Keratinocyte (primary cell): ENCODE data around the gene MAP7D1. TPM values are rescaled to one million over a fixed set of nuclear protein-coding genes. Genes with fewer than 3 reads are reported as not detected.

ENCODE experiments used
- DNase-seq: peaks from one replicate; pipeline ENCODE4 v3.0.0-alpha.2; 2011; ENCODE audit warnings: low read depth, missing footprints, low spot score
- FAIRE-seq: peaks from 2 replicates; lab custom pipeline; 2011; peaks lifted over from hg19 to GRCh38; lab: Jason Lieb, UNC
- H2AFZ ChIP-seq: 2 replicates; pipeline ENCODE4 v1.6.0; 2012; ENCODE audit warnings: low read length, control low read depth, inconsistent platforms; ENCODE audit not compliant: control insufficient read depth
- H3K27ac ChIP-seq: 2 replicates; pipeline ENCODE4 v1.5.1; 2011; ENCODE audit warnings: low read length; ENCODE audit not compliant: control insufficient read depth, insufficient read depth
- H3K27me3 ChIP-seq: 3 replicates; pipeline ENCODE4 v1.6.0; 2011; ENCODE audit warnings: low read length; ENCODE audit not compliant: control insufficient read depth, insufficient read depth; ENCODE audit errors: extremely low read depth
- H3K36me3 ChIP-seq, 2 experiments: 2 replicates in 1 of 2; 3 replicates in 1 of 2; pipeline ENCODE4 v1.5.1; 2011; ENCODE audit warnings: low read length in 2 of 2, mild to moderate bottlenecking in 1 of 2; ENCODE audit not compliant: control insufficient read depth in 2 of 2, insufficient read depth in 2 of 2; ENCODE audit errors: extremely low read depth in 1 of 2
- H3K4me1 ChIP-seq: 3 replicates; pipeline ENCODE4 v1.5.1; 2011; ENCODE audit warnings: low read length; ENCODE audit not compliant: control insufficient read depth, insufficient read depth; ENCODE audit errors: extremely low read depth
- H3K4me2 ChIP-seq: 3 replicates; pipeline ENCODE4 v1.6.0; 2011; ENCODE audit warnings: low read depth, low read length; ENCODE audit not compliant: control insufficient read depth, insufficient read depth; ENCODE audit errors: extremely low read depth
- H3K4me3 ChIP-seq, 3 experiments: fragments of 200-600 bp in 1 of 3; sonication (generic) in 1 of 3; 2 replicates in 2 of 3; 3 replicates in 1 of 3; pipeline ENCODE4 v1.5.1; 2011 to 2016; ENCODE audit warnings: low read length in 3 of 3, mild to moderate bottlenecking in 3 of 3, control low read depth in 2 of 3, inconsistent platforms in 1 of 3, low read depth in 1 of 3, mixed read lengths in 1 of 3, mixed run types in 1 of 3, moderate library complexity in 1 of 3; ENCODE audit not compliant: control insufficient read depth in 2 of 3, insufficient read depth in 2 of 3; ENCODE audit errors: extremely low read depth in 1 of 3
- H3K79me2 ChIP-seq: 2 replicates; pipeline ENCODE4 v1.6.0; 2012; ENCODE audit warnings: low read length; ENCODE audit not compliant: control insufficient read depth, insufficient read depth
- H3K9ac ChIP-seq: 3 replicates; pipeline ENCODE4 v1.6.0; 2011; ENCODE audit warnings: low read length; ENCODE audit not compliant: control insufficient read depth, insufficient read depth; ENCODE audit errors: extremely low read depth
- H3K9me1 ChIP-seq: 3 replicates; pipeline ENCODE4 v1.6.0; 2011; ENCODE audit warnings: low read length; ENCODE audit not compliant: control insufficient read depth, insufficient read depth; ENCODE audit errors: extremely low read depth
- H3K9me3 ChIP-seq: 2 replicates; pipeline ENCODE4 v1.5.1; 2012; ENCODE audit warnings: low read depth, low read length; ENCODE audit not compliant: control insufficient read depth
- H4K20me1 ChIP-seq: 3 replicates; pipeline ENCODE4 v1.6.0; 2011; ENCODE audit warnings: low read length; ENCODE audit not compliant: control insufficient read depth, insufficient read depth; ENCODE audit errors: extremely low read depth
- EZH2 ChIP-seq: IDR thresholded peaks from one replicate; pipeline ENCODE4 v1.6.1; 2012; ENCODE audit warnings: inconsistent platforms, mild to moderate bottlenecking, low read length, moderate library complexity
- dilution Hi-C: fragments of 300-500 bp; cut with MboI; formaldehyde crosslinking; loops from one replicate; pipeline ENCODE4 v1.7.0; 2020; ENCODE audit warnings: low sequenced_read_pairs; ENCODE audit not compliant: extremely low pct_ligation_motif_present
- polyA plus RNA-seq, 5 experiments: library from polyadenylated mRNA; depleted of rRNA in 3 of 5; stranded (reverse) in 3 of 5; stranded (forward) in 1 of 5; unstranded in 1 of 5; fragments of >200 nt; gene quantifications; 1 replicate in 1 of 5; 2 replicates in 3 of 5; 3 replicates in 1 of 5; pipeline versions ENCODE4 v1.2.1 to v1.2.3, GENCODE V29; 2011 to 2012; ENCODE audit warnings: missing spikeins in 2 of 5, low read depth in 1 of 5, low replicate concordance in 1 of 5
- TF ChIP-seq, protein P1 (sequence below), 3 experiments: IDR thresholded peaks in 1 of 3; conservative IDR thresholded peaks in 1 of 3; optimal IDR thresholded peaks in 1 of 3; 2 replicates in 2 of 3; 3 replicates in 1 of 3; pipeline versions ENCODE3 to v1.5.1; 2011; ENCODE audit warnings: low read length in 3 of 3, mild to moderate bottlenecking in 3 of 3, moderate library complexity in 2 of 3, control low read depth in 1 of 3, inconsistent platforms in 1 of 3; ENCODE audit not compliant: insufficient read depth in 2 of 3; ENCODE audit errors: extremely low read depth in 1 of 3

The MAP7D1 gene
- polyA plus RNA-seq, 1 donor (not counting 4 experiments of a cell fraction or from before 2014, with no cell fraction given), result 75.0 TPM

DNA sequence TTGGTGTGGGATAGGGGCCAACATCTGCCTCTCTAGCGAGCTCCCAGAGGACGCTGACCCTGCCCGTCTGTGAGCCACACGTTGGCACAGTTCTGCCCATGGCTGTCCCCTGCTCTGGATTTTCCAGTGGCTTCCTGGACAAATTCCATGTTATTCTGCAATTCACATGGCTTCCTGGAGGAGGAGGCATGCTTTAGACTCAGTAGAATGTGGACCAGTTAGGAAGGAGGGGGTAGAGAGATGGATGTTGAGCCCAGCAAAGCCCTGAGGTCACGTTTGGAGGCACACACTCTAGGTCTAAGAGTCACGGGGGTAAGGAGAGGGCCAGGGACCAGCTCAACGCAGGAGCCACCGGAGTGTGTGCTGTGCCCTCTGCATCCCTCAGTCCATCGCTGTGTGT lies 43.1 kb upstream of the MAP7D1 start:
- dilution Hi-C loops, result no loop called here

DNA sequence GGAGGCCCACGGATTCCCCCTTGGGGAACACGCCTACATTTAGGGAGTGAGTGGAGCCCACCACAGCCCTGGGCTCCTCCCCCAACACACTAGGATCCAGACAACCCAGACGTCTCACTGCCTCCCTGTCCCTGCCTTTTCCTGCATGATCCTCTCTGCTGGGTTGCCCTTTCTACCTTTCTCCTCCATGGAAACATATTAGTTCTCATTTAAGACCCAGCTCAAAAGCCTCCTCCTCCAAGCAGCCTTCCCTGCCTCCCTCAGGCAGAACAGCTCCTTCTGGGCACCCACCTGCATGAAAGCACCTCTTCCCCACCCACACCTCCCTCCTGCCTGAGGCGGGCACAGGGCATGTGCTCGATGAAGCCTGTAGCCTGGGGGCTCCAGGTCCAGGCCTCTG lies 41.6 kb upstream of the MAP7D1 start:
- Histone ChIP-seq H3K4me3 (no peak overlapping the region), H3K9me3 (no peaks in the 10 kb centered on the region), H3K9ac (no peak overlapping the region), H3K27ac (no peak overlapping the region), H3K36me3 (no peaks in the 10 kb centered on the region), H2AFZ (no peak overlapping the region), H3K4me1 (peaks cover 4% of the 10 kb centered on the region), H4K20me1 (no peaks in the 10 kb centered on the region), H3K27me3 (no peaks in the 10 kb centered on the region), H3K4me2 (no peak overlapping the region), H3K79me2 (no peaks in the 10 kb centered on the region), H3K9me1 (no peaks in the 10 kb centered on the region)
- DNase-seq (no peak), FAIRE-seq (no peak)
- dilution Hi-C loops, result no loop called here
- TF ChIP-seq EZH2, result no peak
- TF ChIP-seq, protein P1, sequence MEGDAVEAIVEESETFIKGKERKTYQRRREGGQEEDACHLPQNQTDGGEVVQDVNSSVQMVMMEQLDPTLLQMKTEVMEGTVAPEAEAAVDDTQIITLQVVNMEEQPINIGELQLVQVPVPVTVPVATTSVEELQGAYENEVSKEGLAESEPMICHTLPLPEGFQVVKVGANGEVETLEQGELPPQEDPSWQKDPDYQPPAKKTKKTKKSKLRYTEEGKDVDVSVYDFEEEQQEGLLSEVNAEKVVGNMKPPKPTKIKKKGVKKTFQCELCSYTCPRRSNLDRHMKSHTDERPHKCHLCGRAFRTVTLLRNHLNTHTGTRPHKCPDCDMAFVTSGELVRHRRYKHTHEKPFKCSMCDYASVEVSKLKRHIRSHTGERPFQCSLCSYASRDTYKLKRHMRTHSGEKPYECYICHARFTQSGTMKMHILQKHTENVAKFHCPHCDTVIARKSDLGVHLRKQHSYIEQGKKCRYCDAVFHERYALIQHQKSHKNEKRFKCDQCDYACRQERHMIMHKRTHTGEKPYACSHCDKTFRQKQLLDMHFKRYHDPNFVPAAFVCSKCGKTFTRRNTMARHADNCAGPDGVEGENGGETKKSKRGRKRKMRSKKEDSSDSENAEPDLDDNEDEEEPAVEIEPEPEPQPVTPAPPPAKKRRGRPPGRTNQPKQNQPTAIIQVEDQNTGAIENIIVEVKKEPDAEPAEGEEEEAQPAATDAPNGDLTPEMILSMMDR (optimal IDR thresholded peaks at IDR 0.05 in 1 of 3, IDR thresholded peaks at IDR 0.05 in 1 of 3, conservative IDR thresholded peaks at IDR 0.05 in 1 of 3; ENCODE audit: extremely low read depth in 1 of 3, insufficient read depth in 2 of 3, low read length in 3 of 3), result no peak

More for the DNA sequence above, 43.1 kb upstream of the MAP7D1 start:
- H2AFZ ChIP-seq, result no peak overlapping the region
- H3K4me3 ChIP-seq, result no peak overlapping the region
- H3K27ac ChIP-seq, result no peak overlapping the region
- H3K9ac ChIP-seq, result no peak overlapping the region
- no peaks in the 10 kb centered on the region for H3K9me1 ChIP-seq
- H3K9me3 ChIP-seq, result no peaks in the 10 kb centered on the region
- H3K79me2 ChIP-seq, result no peaks in the 10 kb centered on the region
- FAIRE-seq (no peak), DNase-seq (no peak)
- H3K27me3 ChIP-seq, result no peaks in the 10 kb centered on the region
- TF ChIP-seq, protein P1 (optimal IDR thresholded peaks at IDR 0.05 in 1 of 3, IDR thresholded peaks at IDR 0.05 in 1 of 3, conservative IDR thresholded peaks at IDR 0.05 in 1 of 3; ENCODE audit: extremely low read depth in 1 of 3, insufficient read depth in 2 of 3, low read length in 3 of 3), result no peak
- no peak for TF ChIP-seq EZH2
- no peaks in the 10 kb centered on the region for H3K36me3 ChIP-seq
- H3K4me1 ChIP-seq, result peaks cover 14% of the 10 kb centered on the region
- no peak overlapping the region for H3K4me2 ChIP-seq
- H4K20me1 ChIP-seq, result no peaks in the 10 kb centered on the region
